ENCODE results near the gene VWA5B2.

- TF ChIP-seq CTCF (IDR thresholded peaks at IDR 0.05; ENCODE audit: poor library complexity, severe bottlenecking) (no peak), POLR2AphosphoS5 (IDR thresholded peaks at IDR 0.05) (no peak), EP300 (conservative IDR thresholded peaks at IDR 0.05; ENCODE audit: poor library complexity, severe bottlenecking) (no peak), EZH2 (IDR thresholded peaks at IDR 0.05; ENCODE audit: borderline replicate concordance, insufficient read depth, low read length, poor library complexity, severe bottlenecking) (no peak), TAF1 (IDR thresholded peaks at IDR 0.05; ENCODE audit: low read depth) (no peak), SMC3 (conservative IDR thresholded peaks at IDR 0.05; ENCODE audit: poor library complexity) (no peak), MXI1 (conservative IDR thresholded peaks at IDR 0.05; ENCODE audit: poor library complexity, severe bottlenecking) (no peak), RAD21 (conservative IDR thresholded peaks at IDR 0.05) (no peak)
- TF ChIP-seq, protein P1, sequence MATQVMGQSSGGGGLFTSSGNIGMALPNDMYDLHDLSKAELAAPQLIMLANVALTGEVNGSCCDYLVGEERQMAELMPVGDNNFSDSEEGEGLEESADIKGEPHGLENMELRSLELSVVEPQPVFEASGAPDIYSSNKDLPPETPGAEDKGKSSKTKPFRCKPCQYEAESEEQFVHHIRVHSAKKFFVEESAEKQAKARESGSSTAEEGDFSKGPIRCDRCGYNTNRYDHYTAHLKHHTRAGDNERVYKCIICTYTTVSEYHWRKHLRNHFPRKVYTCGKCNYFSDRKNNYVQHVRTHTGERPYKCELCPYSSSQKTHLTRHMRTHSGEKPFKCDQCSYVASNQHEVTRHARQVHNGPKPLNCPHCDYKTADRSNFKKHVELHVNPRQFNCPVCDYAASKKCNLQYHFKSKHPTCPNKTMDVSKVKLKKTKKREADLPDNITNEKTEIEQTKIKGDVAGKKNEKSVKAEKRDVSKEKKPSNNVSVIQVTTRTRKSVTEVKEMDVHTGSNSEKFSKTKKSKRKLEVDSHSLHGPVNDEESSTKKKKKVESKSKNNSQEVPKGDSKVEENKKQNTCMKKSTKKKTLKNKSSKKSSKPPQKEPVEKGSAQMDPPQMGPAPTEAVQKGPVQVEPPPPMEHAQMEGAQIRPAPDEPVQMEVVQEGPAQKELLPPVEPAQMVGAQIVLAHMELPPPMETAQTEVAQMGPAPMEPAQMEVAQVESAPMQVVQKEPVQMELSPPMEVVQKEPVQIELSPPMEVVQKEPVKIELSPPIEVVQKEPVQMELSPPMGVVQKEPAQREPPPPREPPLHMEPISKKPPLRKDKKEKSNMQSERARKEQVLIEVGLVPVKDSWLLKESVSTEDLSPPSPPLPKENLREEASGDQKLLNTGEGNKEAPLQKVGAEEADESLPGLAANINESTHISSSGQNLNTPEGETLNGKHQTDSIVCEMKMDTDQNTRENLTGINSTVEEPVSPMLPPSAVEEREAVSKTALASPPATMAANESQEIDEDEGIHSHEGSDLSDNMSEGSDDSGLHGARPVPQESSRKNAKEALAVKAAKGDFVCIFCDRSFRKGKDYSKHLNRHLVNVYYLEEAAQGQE (IDR thresholded peaks at IDR 0.05; ENCODE audit: borderline replicate concordance): no peak
These were observed 61.8 kb downstream of the VWA5B2 start for GRCh38 chr3:184291044-184291737.

All from neural cell (in vitro differentiated cells).